COR-L47 (cell line): ENCODE measurements around the gene THAP7.
"Not testable (repeated sequence)": the region's sequence is repeated elsewhere in the genome, so short reads cannot be mapped to it uniquely, and the experiment has no call there.

Source experiments
- DNase-seq: peaks from one replicate; lab custom pipeline; 2025; lab: John Stamatoyannopoulos, UW

Gene THAP7

GRCh38 chr22:21013657-21014201, 11.8 kb upstream of the THAP7 start:
- DNase-seq: no peak

- no peak for DNase-seq
Measured at GRCh38 chr22:21012446-21013407, 10.8 kb upstream of the THAP7 start.

- no peak for DNase-seq
Measured at GRCh38 chr22:21010426-21011113, 8.7 kb upstream of the THAP7 start.

GRCh38 chr22:21009638-21010425, 7.9 kb upstream of the THAP7 start:
- DNase-seq: no peak

- DNase-seq: not testable (repeated sequence)
Measured at GRCh38 chr22:21009208-21009607, 7.3 kb upstream of the THAP7 start.

GRCh38 chr22:21003782-21004181, 1.9 kb upstream of the THAP7 start:
- DNase-seq: peak; percentile 86

- DNase-seq: no peak
Measured at GRCh38 chr22:21000987-21001600, 824 bp downstream of the THAP7 start.

- peak; percentile 19 for DNase-seq
Measured at GRCh38 chr22:21000207-21000986, 1.5 kb downstream of the THAP7 start.

GRCh38 chr22:20999350-21000206, 2.3 kb downstream of the THAP7 start:
- DNase-seq: no peak

- DNase-seq: no peak
Measured at GRCh38 chr22:20998411-20999336, 3.2 kb downstream of the THAP7 start.

- DNase-seq: no peak
Measured at GRCh38 chr22:20997536-20998257, 4.2 kb downstream of the THAP7 start.

GRCh38 chr22:20996598-20997535, 5.1 kb downstream of the THAP7 start:
- DNase-seq: no peak

- DNase-seq: no peak
Measured at GRCh38 chr22:20996031-20996410, 5.9 kb downstream of the THAP7 start.

- no peak for DNase-seq
Measured at GRCh38 chr22:20995329-20996030, 6.4 kb downstream of the THAP7 start.

- DNase-seq: no peak
Measured at GRCh38 chr22:20994902-20995241, 7.0 kb downstream of the THAP7 start.

GRCh38 chr22:20994128-20994901, 7.6 kb downstream of the THAP7 start:
- no peak for DNase-seq
